Measurements from ENCODE around the gene MCRIP2.

The MCRIP2 gene

DNA sequence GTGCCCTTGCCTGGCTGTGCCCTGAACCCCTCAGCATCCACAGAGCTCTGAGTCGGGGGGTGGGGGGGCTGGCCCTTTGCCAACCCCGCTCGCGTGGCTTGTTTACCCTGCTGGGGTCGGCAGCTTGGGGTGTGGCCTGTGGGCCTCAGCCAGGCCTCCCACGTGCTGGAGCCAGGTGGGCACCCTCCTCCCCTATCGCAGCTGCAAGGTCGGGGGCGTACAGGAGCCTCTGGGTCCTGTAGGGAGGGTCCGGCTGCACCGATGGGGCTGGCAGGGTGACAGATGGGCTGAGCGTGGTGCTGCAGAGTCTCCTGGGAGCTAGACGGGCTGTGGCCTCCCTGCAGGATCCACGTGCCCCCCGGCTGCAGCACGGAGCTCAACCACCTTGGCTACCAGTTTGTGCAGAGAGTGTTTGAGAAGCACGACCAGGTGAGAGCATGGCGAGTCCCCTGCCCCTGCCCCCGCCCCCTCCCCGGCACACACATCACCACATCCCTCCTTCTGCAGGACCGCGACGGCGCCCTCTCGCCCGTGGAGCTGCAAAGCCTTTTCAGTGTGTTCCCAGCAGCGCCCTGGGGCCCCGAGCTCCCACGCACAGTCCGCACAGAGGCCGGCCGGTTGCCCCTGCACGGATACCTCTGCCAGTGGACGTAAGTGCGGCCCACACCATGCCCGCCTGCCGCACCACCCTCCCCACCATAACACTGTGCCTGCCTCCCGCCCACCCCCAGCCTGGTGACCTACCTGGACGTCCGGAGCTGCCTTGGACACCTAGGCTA, 29.9 kb downstream of the MCRIP2 start:
- TF ChIP-seq, protein P1, sequence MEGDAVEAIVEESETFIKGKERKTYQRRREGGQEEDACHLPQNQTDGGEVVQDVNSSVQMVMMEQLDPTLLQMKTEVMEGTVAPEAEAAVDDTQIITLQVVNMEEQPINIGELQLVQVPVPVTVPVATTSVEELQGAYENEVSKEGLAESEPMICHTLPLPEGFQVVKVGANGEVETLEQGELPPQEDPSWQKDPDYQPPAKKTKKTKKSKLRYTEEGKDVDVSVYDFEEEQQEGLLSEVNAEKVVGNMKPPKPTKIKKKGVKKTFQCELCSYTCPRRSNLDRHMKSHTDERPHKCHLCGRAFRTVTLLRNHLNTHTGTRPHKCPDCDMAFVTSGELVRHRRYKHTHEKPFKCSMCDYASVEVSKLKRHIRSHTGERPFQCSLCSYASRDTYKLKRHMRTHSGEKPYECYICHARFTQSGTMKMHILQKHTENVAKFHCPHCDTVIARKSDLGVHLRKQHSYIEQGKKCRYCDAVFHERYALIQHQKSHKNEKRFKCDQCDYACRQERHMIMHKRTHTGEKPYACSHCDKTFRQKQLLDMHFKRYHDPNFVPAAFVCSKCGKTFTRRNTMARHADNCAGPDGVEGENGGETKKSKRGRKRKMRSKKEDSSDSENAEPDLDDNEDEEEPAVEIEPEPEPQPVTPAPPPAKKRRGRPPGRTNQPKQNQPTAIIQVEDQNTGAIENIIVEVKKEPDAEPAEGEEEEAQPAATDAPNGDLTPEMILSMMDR (IDR thresholded peaks at IDR 0.05; ENCODE audit: low read depth, low read length, missing control alignments) = no peak
- no peak for DNase-seq (ENCODE audit: low read depth)
- H3K4me3 ChIP-seq (ENCODE audit: low read depth, low read length) = no peak overlapping the region

DNA sequence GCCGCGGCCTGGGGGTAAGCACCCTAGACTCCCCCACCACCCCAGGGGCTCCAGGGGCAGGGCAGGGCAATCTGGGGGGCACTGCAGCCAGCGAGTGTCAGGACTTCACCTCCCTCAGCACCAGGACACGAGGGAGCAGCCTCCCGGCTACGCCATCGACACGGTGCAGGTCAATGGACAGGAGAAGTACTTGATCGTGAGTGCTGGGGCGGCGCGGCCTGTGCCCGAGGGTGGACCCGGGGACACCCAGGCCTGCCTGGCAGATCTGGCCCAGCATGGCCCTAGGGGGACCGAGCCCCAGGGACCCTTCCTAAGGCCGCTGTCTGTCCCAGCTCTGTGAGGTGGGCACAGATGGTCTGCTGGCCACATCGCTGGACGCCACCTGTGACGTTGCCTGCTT, 30.7 kb downstream of the MCRIP2 start:
- DNase-seq (ENCODE audit: low read depth) = no peak
- no peak overlapping the region for H3K4me3 ChIP-seq (ENCODE audit: low read depth, low read length)
- TF ChIP-seq, protein P1 (IDR thresholded peaks at IDR 0.05; ENCODE audit: low read depth, low read length, missing control alignments) = no peak

DNA sequence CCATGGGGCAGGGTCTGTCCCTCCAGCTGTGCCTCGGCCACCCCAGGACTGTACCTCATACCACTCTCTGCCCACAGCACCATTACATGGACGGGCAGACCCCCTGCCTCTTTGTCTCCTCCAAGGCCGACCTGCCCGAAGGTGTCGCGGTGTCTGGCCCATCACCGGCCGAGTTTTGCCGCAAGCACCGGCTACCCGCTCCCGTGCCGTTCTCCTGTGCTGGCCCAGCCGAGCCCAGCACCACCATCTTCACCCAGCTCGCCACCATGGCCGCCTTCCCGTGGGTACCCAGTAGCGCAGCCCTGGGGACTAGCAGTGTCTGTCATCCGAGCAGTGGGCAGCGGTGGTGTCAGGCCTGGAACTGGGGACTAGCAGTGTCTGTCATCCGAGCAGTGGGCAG, 31.2 kb downstream of the MCRIP2 start:
- DNase-seq (ENCODE audit: low read depth) = no peak
- no peak overlapping the region for H3K4me3 ChIP-seq (ENCODE audit: low read depth, low read length)
- TF ChIP-seq, protein P1 (IDR thresholded peaks at IDR 0.05; ENCODE audit: low read depth, low read length, missing control alignments) = no peak

DNA sequence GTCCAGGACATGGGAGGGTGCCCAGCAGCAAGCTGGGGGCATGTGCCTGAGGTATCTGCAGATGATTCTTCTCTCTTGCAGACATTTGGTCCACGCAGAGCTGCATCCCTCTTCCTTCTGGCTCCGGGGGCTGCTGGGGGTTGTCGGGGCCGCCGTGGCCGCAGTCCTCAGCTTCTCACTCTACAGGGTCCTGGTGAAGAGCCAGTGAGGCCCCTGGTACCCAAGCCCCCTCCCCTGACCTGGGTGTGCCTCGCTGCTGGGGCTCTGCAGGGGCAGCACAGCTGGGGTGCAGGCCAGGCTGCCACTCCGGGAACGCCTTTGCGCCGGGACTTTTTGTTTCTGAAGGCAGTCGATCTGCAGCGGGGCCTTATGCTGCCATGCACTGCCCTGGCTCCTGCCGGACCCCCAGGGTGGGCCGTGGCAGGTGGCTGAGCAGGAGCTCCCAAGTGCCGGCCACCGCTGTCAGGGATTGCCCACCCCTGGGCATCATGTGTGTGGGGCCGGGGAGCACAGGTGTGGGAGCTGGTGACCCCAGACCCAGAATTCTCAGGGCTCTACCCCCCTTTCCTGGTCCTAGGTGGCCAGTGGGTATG, 31.9 kb downstream of the MCRIP2 start:
- DNase-seq (ENCODE audit: low read depth) = no peak
- TF ChIP-seq, protein P1 (IDR thresholded peaks at IDR 0.05; ENCODE audit: low read depth, low read length, missing control alignments) = no peak

DNA sequence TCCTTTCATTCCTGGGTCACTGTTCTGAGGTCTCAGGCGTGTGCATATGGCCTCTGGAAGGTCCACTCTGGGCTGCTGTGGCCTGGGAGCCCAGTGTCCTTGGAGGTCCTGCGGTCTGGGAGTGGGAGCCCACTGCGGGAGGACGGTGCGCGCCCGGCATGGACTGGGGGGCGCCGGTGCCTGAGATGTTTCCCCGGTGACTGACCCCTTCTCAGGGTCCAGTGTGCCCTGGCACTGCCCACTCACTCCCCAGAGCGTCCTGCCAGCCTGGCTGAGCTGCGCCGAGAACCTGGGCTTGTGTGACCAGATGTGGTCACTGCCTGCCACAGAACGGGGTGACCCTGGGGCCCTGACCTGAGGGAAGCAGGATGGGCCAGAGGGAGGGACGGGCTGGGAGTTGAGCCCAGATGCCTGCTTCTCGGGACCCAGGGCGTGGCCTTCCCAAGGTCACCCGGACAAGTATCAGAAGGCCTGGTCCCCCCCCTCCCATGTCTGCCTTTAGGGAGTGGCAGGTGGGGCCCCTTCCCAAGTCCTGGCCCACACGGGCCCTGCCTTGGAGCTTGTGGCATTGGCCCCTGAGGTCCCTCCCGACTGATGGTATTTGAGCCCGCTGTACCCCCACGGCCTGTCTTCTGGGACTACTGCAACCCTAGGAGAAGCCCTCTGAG, 32.7 kb downstream of the MCRIP2 start:
- DNase-seq (ENCODE audit: low read depth) = no peak
- TF ChIP-seq, protein P1 (IDR thresholded peaks at IDR 0.05; ENCODE audit: low read depth, low read length, missing control alignments) = no peak
- no peak overlapping the region for H3K4me3 ChIP-seq (ENCODE audit: low read depth, low read length)

More for the DNA sequence above, 31.9 kb downstream of the MCRIP2 start:
- H3K4me3 ChIP-seq (ENCODE audit: low read depth, low read length) = no peak overlapping the region

DNA sequence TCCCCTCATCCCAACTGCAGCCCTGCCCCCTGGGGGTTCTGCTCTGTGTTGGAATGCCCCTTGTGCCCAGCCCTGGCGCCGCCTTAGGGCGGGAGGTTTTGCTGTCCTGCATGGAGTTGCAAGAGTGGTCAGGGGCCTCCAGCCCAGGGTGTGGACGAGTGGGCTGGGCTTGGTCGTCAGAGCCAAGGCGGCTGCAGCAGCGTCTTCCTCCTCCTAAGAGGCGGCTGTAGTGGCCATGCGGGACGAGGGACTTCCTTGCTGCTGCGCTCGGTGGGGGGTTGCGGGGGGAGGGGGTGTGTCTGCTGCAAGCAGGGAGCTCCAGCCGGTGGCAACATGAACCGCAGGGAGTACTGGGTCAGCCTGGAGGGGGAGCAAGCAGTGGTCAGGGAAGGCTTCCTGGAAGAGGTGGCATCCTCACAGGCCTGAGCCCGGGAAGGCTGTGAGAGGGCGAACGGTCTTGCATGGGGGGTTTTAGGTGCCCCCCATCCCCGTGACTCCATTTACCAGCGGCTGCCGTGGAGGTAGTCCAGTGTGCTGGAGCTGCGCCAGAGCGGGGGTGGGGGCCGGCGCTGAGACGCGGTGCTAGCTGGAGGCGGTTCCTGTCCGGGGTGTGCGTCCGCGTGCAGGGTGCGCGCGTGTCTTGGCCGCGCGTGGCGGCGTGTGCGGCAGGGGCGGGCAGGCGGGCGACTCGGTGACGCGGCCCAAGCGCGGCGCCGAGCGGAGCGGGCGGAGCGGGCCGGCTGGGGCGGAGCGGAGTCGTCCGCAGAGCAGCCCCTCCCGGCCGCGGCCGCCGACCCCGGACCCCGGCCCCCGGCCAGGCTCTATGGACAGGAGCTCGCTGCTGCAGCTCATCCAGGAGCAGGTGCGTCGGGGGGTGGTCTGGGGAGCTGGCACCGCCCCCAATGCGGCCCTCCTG, 33.6 kb downstream of the MCRIP2 start, which contains the start of gene RHBDL1:
Gene RHBDL1, plus strand, starts transcription at position 704 of the 916 bp plus-strand sequence. Its CDS starts 120 bp downstream, at position 824.
- TF ChIP-seq, protein P1 (IDR thresholded peaks at IDR 0.05; ENCODE audit: low read depth, low read length, missing control alignments) = no peak
- H3K4me3 ChIP-seq (ENCODE audit: low read depth, low read length) = no peak within 1 kb of the TSS
- no peak for DNase-seq (ENCODE audit: low read depth)

Data from GM12864 (cell line).